NCI-H146 (cell line): ENCODE measurements around the gene POLL.
"Not testable (repeated sequence)": the region's sequence is repeated elsewhere in the genome, so short reads cannot be mapped to it uniquely, and the experiment has no call there.

Experiments used
- DNase-seq: peaks from one replicate; lab custom pipeline; 2025; lab: John Stamatoyannopoulos, UW

Gene POLL

GRCh38 chr10:101587725-101588653, at the start of gene POLL, which contains the start of gene DPCD:
POLL (minus strand) TSS chr10:101588257; CDS start chr10:101587360, 897 bp downstream.
DPCD (plus strand) TSS chr10:101588321; CDS start chr10:101588337, 16 bp downstream.
- peak; percentile 94 for DNase-seq

- not testable (repeated sequence) for DNase-seq
Observed at GRCh38 chr10:101633510-101633909, 45.5 kb upstream of the POLL start.

GRCh38 chr10:101631821-101632475, 43.9 kb upstream of the POLL start:
- no peak for DNase-seq

- no peak for DNase-seq
Observed at GRCh38 chr10:101630633-101630920, 42.5 kb upstream of the POLL start.

GRCh38 chr10:101629837-101630632, 42.0 kb upstream of the POLL start:
- DNase-seq: peak; percentile 50

- no peak for DNase-seq
Observed at GRCh38 chr10:101625821-101626412, 37.9 kb upstream of the POLL start.

- no peak for DNase-seq
Observed at GRCh38 chr10:101624526-101625102, 36.6 kb upstream of the POLL start.

GRCh38 chr10:101623528-101623927, 35.5 kb upstream of the POLL start:
- DNase-seq: no peak

- DNase-seq: no peak
Observed at GRCh38 chr10:101619983-101620382, 31.9 kb upstream of the POLL start.

- no peak for DNase-seq
Observed at GRCh38 chr10:101618871-101619270, 30.8 kb upstream of the POLL start.

GRCh38 chr10:101617824-101618568, 29.9 kb upstream of the POLL start:
- no peak for DNase-seq

- no peak for DNase-seq
Observed at GRCh38 chr10:101617102-101617823, 29.2 kb upstream of the POLL start.

GRCh38 chr10:101616415-101617101, 28.5 kb upstream of the POLL start:
- DNase-seq: no peak

- no peak for DNase-seq
Observed at GRCh38 chr10:101615525-101616116, 27.6 kb upstream of the POLL start.

GRCh38 chr10:101614663-101615524, 26.8 kb upstream of the POLL start:
- no peak for DNase-seq

GRCh38 chr10:101613646-101614045, 25.6 kb upstream of the POLL start:
- DNase-seq: no peak

GRCh38 chr10:101612872-101613271, 24.8 kb upstream of the POLL start:
- no peak for DNase-seq

GRCh38 chr10:101612086-101612485, 24.0 kb upstream of the POLL start:
- no peak for DNase-seq
